Left ventricle myocardium superior (tissue), 1 donor: ENCODE measurements around the gene LURAP1L. TPM values are rescaled to one million over a fixed set of nuclear protein-coding genes. Genes with fewer than 3 reads are reported as not detected.
A peak's percentile ranks its signal among the peaks of the same experiment; 100 is the strongest.
"Not testable (repeated sequence)": the region's sequence is repeated elsewhere in the genome, so short reads cannot be mapped to it uniquely, and the experiment has no call there.

Experiments
- ATAC-seq: fragments of 200-7000 bp; cut with Tn5 transposase; one replicate; pipeline ENCODE4 v1.9.1; 2020; ENCODE audit warnings: mild to moderate bottlenecking, moderate library complexity
- DNase-seq: peaks from one replicate; pipeline ENCODE4 v3.0.0-alpha.2; 2020
- intact Hi-C: fragments of 100-400 bp; cut with micrococcal nuclease; formaldehyde crosslinking; loops from one replicate; pipeline ENCODE4 v1.11.0; 2022
- total RNA-seq: library from RNA; stranded (reverse); fragmentation: NEBNext Ultra II Directional; extraction: Animal tissue kit (Norgen Biotek cat#: 25700); gene quantifications from one replicate; pipeline ENCODE4 v1.2.1, GENCODE V29; 2021
- donor health status: DM: no; HTN: yes; CAD: no; lungs with severe emphysema.

The LURAP1L gene
- total RNA-seq, 1 donor from 2014 or later = 2.4 TPM

- intact Hi-C loops = no loop called here
- ATAC-seq (no peak), DNase-seq (no peak)
Measured at GRCh38 chr9:12849486-12850003, 74.7 kb downstream of the LURAP1L start.

DNA sequence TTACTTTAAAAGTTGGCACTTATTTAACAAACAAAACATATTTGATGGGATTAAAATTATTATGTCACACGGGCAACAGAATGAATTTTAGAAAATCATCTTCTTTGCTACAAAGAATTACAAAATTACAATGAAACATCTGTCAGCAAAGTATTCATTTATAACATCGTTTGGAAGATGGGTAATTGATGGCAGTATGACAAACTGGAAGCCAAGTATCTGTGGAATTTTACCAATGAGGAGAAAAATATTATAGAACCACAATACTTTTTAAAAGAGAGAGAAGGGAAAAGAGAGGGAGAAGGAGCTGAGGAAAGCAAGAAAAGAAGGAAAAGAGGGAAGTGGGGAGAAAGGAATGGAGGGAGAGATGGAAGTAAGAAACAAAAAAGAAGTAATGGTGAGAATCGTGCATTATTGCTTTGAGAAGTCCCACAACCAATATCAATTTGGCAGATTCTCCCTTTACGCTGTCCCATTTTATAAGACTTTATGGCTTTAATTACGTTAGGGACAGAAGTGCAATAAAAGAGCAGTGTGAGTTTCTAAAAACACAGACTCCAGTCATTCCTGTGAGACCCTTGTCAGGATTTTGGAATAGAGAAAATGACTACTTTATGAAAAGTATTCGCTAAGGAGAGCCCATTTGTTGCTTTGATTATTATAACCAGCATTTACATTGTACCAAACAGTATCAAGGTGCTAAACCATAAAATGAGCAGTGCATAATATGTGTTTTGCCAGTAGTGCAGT is 76.7 kb downstream of the LURAP1L start:
- DNase-seq = no peak
- intact Hi-C loops = no loop called here
- no peak for ATAC-seq

GRCh38 chr9:12853051-12853450 is 78.2 kb downstream of the LURAP1L start:
- DNase-seq (no peak), ATAC-seq (no peak)
- intact Hi-C loops = no loop called here

GRCh38 chr9:12854221-12854620 is 79.4 kb downstream of the LURAP1L start:
- ATAC-seq = no peak
- DNase-seq = no peak
- intact Hi-C loops = no loop called here

GRCh38 chr9:12855066-12855465 is 80.2 kb downstream of the LURAP1L start:
- no peak for DNase-seq
- no peak for ATAC-seq
- intact Hi-C loops = no loop called here

- DNase-seq (no peak), ATAC-seq (no peak)
- intact Hi-C loops = no loop called here
Measured at GRCh38 chr9:12856603-12857002, 81.8 kb downstream of the LURAP1L start.

DNA sequence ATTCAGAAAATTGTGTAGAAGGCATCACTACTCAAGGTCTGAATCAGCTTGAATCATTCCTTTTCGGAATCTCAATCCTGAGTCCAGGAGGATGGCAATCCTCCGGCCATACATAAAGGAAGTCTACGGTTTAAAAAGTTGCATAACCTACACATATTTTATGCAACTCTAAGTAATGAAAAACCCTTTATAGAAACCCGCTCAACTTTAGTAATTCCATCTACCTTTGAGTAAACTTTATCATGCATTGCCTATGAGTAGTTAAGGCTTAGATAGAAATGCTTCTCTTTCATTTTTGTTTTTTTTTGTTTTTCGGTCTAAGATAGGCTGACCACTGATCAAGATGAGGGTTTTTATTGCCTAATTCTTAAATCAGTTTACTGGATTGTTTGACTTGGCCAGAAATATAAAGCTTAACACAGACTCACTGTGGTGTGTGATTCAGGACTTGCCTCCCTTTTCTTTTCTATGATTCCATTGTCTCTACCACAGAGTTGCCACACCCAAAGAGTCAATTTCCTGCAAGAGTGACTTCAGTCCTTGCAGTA is 85.0 kb downstream of the LURAP1L start:
- DNase-seq (no peak), ATAC-seq (peak; percentile 47)
- intact Hi-C loops = no loop called here

GRCh38 chr9:12860998-12861397 is 86.2 kb downstream of the LURAP1L start:
- no peak for DNase-seq
- no peak for ATAC-seq
- intact Hi-C loops = no loop called here

DNA sequence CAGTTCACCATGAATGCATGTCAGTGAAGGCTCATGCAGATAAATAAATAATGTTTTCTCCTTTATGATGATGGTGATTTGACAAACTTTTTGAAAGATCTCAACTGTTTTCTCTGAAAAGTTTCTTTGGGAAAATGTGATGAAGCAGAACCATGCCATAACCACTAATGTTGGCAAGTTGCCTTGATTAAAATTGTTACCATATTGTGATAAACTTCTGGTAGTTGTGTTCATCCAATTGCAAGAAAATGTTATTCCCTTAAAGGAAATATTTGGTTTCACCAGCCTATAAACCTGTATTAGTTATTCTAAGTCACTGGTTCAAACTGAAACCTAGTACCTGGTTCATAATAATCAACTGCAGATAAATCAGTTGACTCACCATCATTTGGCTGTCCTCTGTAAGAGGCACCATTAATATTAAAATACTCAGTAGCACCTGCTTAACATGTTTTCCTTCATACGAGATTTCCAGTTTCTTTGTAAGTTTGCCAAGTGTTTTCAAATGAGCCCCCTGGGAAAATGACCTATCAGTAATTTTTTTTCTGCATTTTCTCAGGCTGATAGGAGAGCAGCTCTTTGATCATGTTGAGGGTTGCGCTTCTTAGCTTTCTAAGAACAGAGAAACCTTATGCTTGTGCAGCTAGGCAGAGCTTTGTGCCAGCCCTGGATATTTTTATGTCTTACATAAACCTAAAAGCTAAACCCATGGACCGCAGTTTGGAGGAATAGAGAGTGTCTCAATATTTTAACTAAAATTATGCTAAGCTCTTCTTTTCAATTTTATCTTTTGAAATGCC is 88.0 kb downstream of the LURAP1L start:
- ATAC-seq (no peak), DNase-seq (no peak)
- intact Hi-C loops = no loop called here

- no peak for DNase-seq
- intact Hi-C loops = no loop called here
- no peak for ATAC-seq
Measured at GRCh38 chr9:12863618-12864017, 88.8 kb downstream of the LURAP1L start.

DNA sequence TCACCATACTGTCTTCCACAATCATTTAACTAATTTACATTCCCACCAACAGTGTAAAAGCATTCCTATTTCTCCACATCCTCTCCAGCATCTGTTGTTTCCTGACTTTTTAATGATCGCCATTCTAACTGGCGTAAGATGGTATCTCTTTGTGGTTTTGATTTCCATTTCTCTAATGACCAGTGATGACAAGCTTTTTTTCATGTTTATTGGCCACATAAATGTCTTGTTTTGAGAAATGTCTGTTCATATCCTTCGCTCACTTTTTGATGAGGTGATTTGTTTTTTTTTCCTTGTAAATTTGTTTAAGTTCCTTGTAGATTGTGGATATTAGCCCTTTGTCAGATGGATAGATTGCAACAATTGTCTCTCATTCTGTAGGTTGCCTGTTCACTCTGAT is 90.6 kb downstream of the LURAP1L start:
- DNase-seq, intact Hi-C loops, ATAC-seq: not testable (repeated sequence)

Other genes starting within 250 kb of the LURAP1L start
- 43.8 TPM for gene TYRP1, start 81.6 kb upstream of the LURAP1L start, total RNA-seq